Spleen (tissue), 11 donors: ENCODE results near the gene ATG16L1. TPM values are rescaled to one million over a fixed set of nuclear protein-coding genes. Genes with fewer than 3 reads are reported as not detected.

Experiments used
- DNase-seq: peaks from one replicate; pipeline ENCODE4 v3.0.0-alpha.2; 2020
- H3K27ac ChIP-seq, 8 donors: fragments of 200-600 bp; sonication (generic) in 7 of 8; 1 replicate in 4 of 8; 2 replicates in 4 of 8; pipeline versions ENCODE4 v1.5.0 to v1.8.0; 2016 to 2021; ENCODE audit warnings: inconsistent platforms in 4 of 8, mild to moderate bottlenecking in 4 of 8, moderate library complexity in 1 of 8
- H3K27me3 ChIP-seq, 7 donors: fragments of 200-600 bp; sonication (generic) in 6 of 7; replicated peaks in 1 of 7; 1 replicate in 4 of 7; 2 replicates in 3 of 7; pipeline versions ENCODE4 v1.5.0 to v1.8.0; 2016 to 2021; ENCODE audit warnings: inconsistent platforms in 3 of 7, mild to moderate bottlenecking in 1 of 7
- H3K36me3 ChIP-seq, 6 donors: fragments of 200-600 bp; sonication (generic) in 5 of 6; 1 replicate in 4 of 6; 2 replicates in 2 of 6; pipeline versions ENCODE4 v1.5.0 to v1.8.0; 2016 to 2021; ENCODE audit warnings: inconsistent platforms in 2 of 6
- H3K4me1 ChIP-seq, 6 donors: fragments of 200-600 bp; sonication (generic) in 5 of 6; 1 replicate in 3 of 6; 2 replicates in 3 of 6; pipeline versions ENCODE4 v1.5.0 to v1.8.0; 2016 to 2021; ENCODE audit warnings: inconsistent platforms in 3 of 6
- H3K4me3 ChIP-seq, 8 donors: fragments of 200-600 bp; sonication (generic) in 7 of 8; 1 replicate in 4 of 8; 2 replicates in 4 of 8; pipeline versions ENCODE4 v1.5.0 to v1.8.0; 2016 to 2021; ENCODE audit warnings: inconsistent platforms in 4 of 8, mild to moderate bottlenecking in 4 of 8, moderate library complexity in 2 of 8
- H3K9me3 ChIP-seq, 8 donors: fragments of 200-600 bp; sonication (generic) in 7 of 8; 1 replicate in 4 of 8; 2 replicates in 4 of 8; pipeline versions ENCODE4 v1.5.0 to v1.8.0; 2016 to 2021; ENCODE audit warnings: inconsistent platforms in 4 of 8
- POLR2A ChIP-seq, 3 donors: fragments of 450-650 bp; IDR thresholded peaks; one replicate each; pipeline ENCODE4 v1.5.1; 2017; ENCODE audit warnings: antibody characterized with exemption in 3 of 3, mild to moderate bottlenecking in 1 of 3
- POLR2AphosphoS5 ChIP-seq, 3 donors: sonication (generic); formaldehyde crosslinking; IDR thresholded peaks; one replicate each; pipeline ENCODE4 v1.5.1; 2017; ENCODE audit warnings: antibody characterized with exemption in 3 of 3
- WGBS, 5 donors: extraction: QIAGEN DNeasy Blood & Tissue Kit in 3 of 5; methylation state at CpG; one replicate each; pipeline versions ENCODE4 v1.1.5 to v1.1.7; 2013 to 2018; 5-methylcytosine and 5-hydroxymethylcytosine counted together
- intact Hi-C: fragments of 100-400 bp; cut with DNase I; formaldehyde crosslinking; loops from one replicate; pipeline ENCODE4 v1.15.0; 2023; ENCODE audit warnings: low total_unique reads
- polyA plus RNA-seq, 3 donors: library from polyadenylated mRNA; stranded (reverse); fragments of 200-250 nt; gene quantifications; one replicate each; pipeline ENCODE4 v1.2.1, GENCODE V29; 2013
- total RNA-seq, 7 donors: library from RNA; depleted of rRNA in 3 of 7; stranded (reverse); fragments of >200 nt in 3 of 7; fragmentation: NEBNext Ultra II Directional in 4 of 7; extraction: Animal tissue kit (Norgen Biotek cat#: 25700) in 4 of 7; gene quantifications; one replicate each; pipeline versions ENCODE4 v1.1.0 to v1.2.1, GENCODE V29; 2016 to 2021
- TF ChIP-seq, protein P1 (sequence below), 11 experiments: fragments of 200-600 bp in 7 of 11; fragments of 450-650 bp in 4 of 11; sonication (generic) in 4 of 11; IDR thresholded peaks in 8 of 11; conservative IDR thresholded peaks in 3 of 11; 1 replicate in 7 of 11; 2 replicates in 4 of 11; pipeline versions ENCODE4 v1.4.0 to v1.8.0; 2016 to 2021; ENCODE audit warnings: antibody characterized with exemption in 11 of 11, inconsistent platforms in 4 of 11, mild to moderate bottlenecking in 1 of 11
- donor health status: healthy with polysubstance abuse.
- donor health status: DM: no; HTN: no; CAD: no; lungs with moderate emphysema.
- donor health status: DM: no; HTN: no; CAD: no.
- donor health status: Bipolar disorder and iron deficiency.
- donor health status: healthy.
- donor health status: DM: no; HTN: no; CAD: no.
- donor health status: DM: yes; HTN: yes; CAD: no.

Gene ATG16L1
- total and polyA plus RNA-seq, 10 donors: 12.0 to 45.8 (median 32.3) TPM

DNA sequence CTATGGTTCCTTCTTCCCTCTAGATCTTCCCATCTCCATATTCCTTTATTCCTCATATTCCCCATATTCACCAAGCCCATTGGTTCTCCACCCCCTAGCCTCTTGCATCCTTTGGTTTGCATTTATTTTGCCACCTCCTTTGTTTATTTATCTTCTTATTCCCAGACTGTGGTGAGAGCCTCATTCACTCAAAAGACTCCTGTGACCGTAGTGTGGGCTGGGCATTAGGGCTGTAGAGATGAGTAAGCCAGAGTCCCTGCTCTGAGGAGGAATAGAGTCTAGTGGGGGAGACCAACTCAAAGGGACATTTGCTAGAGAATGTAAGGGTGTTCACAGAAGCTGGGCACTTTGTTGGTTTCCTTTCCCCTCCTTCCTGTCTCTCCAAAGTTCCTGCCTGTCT lies 8.3 kb downstream of the ATG16L1 start:
- Histone ChIP-seq H3K4me1 (peaks cover 0 to 85% (median 14%) of the 10 kb centered on the region in 6 donors), H3K27ac (no peak overlapping the region), H3K4me3 (no peak overlapping the region), H3K27me3 (no peaks in the 10 kb centered on the region), H3K9me3 (no peaks in the 10 kb centered on the region), H3K36me3 (peaks cover 0 to 100% (median 81%) of the 10 kb centered on the region in 6 donors)
- TF ChIP-seq, protein P1, sequence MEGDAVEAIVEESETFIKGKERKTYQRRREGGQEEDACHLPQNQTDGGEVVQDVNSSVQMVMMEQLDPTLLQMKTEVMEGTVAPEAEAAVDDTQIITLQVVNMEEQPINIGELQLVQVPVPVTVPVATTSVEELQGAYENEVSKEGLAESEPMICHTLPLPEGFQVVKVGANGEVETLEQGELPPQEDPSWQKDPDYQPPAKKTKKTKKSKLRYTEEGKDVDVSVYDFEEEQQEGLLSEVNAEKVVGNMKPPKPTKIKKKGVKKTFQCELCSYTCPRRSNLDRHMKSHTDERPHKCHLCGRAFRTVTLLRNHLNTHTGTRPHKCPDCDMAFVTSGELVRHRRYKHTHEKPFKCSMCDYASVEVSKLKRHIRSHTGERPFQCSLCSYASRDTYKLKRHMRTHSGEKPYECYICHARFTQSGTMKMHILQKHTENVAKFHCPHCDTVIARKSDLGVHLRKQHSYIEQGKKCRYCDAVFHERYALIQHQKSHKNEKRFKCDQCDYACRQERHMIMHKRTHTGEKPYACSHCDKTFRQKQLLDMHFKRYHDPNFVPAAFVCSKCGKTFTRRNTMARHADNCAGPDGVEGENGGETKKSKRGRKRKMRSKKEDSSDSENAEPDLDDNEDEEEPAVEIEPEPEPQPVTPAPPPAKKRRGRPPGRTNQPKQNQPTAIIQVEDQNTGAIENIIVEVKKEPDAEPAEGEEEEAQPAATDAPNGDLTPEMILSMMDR (IDR thresholded peaks at IDR 0.05 in 8 of 11, conservative IDR thresholded peaks at IDR 0.05 in 3 of 11): no peak
- TF ChIP-seq POLR2A (IDR thresholded peaks at IDR 0.05) (no peak), POLR2AphosphoS5 (IDR thresholded peaks at IDR 0.05) (no peak)
- intact Hi-C loops: loop anchor here (10.0 kb wide), 1 partner anchor 205 kb away; no protein-coding TSS in a partner anchor
- no peak for DNase-seq
- 77 to 93% (median 84%) methylated on average over 1 of the region's 1 CpG for WGBS, 5 donors

DNA sequence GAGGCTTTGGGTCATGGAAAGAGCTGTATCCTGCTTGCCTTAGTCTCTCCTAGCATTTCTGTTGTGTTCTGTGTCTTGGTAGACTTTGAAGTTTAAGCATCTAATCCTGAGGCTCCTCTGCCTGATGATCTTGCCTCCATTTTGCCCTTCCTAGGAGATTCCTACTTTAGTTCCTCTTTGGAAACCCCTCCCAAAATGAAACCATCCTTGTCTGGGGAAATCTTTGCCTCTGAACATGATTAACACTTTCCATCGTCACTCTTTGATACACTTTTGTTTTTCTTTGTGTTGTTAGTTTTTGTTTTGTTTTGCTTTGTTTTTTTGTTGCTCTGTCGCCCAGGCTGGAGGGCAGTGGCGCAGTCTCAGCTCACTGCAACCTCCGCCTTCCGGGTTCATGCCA lies 9.2 kb downstream of the ATG16L1 start:
- H3K4me3 ChIP-seq: no peak overlapping the region
- no peak for TF ChIP-seq POLR2A (IDR thresholded peaks at IDR 0.05)
- TF ChIP-seq, protein P1 (IDR thresholded peaks at IDR 0.05 in 8 of 11, conservative IDR thresholded peaks at IDR 0.05 in 3 of 11): no peak
- TF ChIP-seq POLR2AphosphoS5 (IDR thresholded peaks at IDR 0.05): peak in 1 of 3 donors; percentile 20
- WGBS, 5 donors: 93 to 96% (median 94%) methylated on average over 5 of the region's 5 CpGs
- peaks cover 0 to 100% (median 90%) of the 10 kb centered on the region in 6 donors for H3K36me3 ChIP-seq
- peaks cover 0 to 76% (median 6%) of the 10 kb centered on the region in 6 donors for H3K4me1 ChIP-seq
- H3K27ac ChIP-seq: no peak overlapping the region
- no peak for DNase-seq
- intact Hi-C loops: no loop called here
- H3K27me3 ChIP-seq: no peaks in the 10 kb centered on the region
- H3K9me3 ChIP-seq: no peaks in the 10 kb centered on the region

DNA sequence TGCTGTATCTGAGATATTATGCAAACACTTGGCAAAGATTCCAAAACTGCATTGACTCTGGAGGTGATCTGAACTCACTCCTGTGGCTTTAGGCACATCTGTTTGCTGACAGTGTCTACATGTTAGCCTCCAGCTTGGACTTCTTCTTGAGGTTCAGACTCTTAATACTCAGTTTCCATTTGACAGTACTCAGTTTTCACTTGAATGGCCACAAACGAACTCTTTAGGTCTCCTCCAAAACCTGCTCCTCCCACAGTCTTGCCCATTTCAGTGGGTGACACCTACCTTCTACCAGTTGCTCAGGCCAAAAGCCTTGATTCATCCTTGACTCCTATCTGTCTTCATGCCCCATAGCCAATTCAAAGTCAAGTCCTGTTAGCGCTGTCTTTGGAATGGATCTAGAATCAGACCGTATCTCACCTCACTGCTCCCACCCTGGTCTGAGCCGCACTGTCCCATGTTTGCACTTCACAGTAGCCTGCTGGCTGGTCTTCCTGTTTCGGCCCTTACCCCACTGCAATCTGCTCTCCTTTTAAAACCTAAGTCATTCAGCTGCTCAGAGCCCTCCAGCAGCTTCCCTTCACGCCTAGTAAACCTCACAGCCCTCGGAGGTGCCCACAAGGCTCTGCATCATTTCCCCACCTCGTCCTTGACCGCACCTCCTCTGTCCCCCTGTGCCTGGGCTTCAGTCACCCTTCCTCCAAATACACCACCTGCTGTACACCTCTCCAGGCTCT lies 10.5 kb downstream of the ATG16L1 start:
- WGBS, 5 donors: 71 to 79% (median 74%) methylated on average over 9 of the region's 9 CpGs
- Histone ChIP-seq H3K27ac (peak overlapping the region in 5 of 8 donors; percentile 22 to 70 (median 41)), H3K27me3 (no peaks in the 10 kb centered on the region), H3K4me3 (no peak overlapping the region), H3K4me1 (peaks cover 0 to 74% (median 8%) of the 10 kb centered on the region in 6 donors), H3K9me3 (no peaks in the 10 kb centered on the region), H3K36me3 (peaks cover 0 to 100% (median 94%) of the 10 kb centered on the region in 6 donors)
- no peak for DNase-seq
- no peak for TF ChIP-seq POLR2A (IDR thresholded peaks at IDR 0.05)
- TF ChIP-seq POLR2AphosphoS5 (IDR thresholded peaks at IDR 0.05): no peak
- TF ChIP-seq, protein P1 (IDR thresholded peaks at IDR 0.05 in 8 of 11, conservative IDR thresholded peaks at IDR 0.05 in 3 of 11): no peak
- intact Hi-C loops: no loop called here

- Histone ChIP-seq H3K4me1 (peaks cover 0 to 75% (median 14%) of the 10 kb centered on the region in 6 donors), H3K27me3 (no peaks in the 10 kb centered on the region), H3K9me3 (no peaks in the 10 kb centered on the region), H3K4me3 (no peak overlapping the region), H3K36me3 (peaks cover 0 to 100% (median 91%) of the 10 kb centered on the region in 6 donors), H3K27ac (peak overlapping the region in 5 of 8 donors; percentile 13 to 70 (median 41))
- no peak for DNase-seq
- WGBS, 5 donors: 72 to 87% (median 83%) methylated on average over 5 of the region's 5 CpGs
- intact Hi-C loops: no loop called here
- TF ChIP-seq POLR2A (IDR thresholded peaks at IDR 0.05): no peak
- no peak for TF ChIP-seq POLR2AphosphoS5 (IDR thresholded peaks at IDR 0.05)
- TF ChIP-seq, protein P1 (IDR thresholded peaks at IDR 0.05 in 8 of 11, conservative IDR thresholded peaks at IDR 0.05 in 3 of 11): no peak
Measured at GRCh38 chr2:233262562-233262961, 11.1 kb downstream of the ATG16L1 start.
